A673 (cell line): ENCODE measurements around the gene WFS1. TPM values are rescaled to one million over a fixed set of nuclear protein-coding genes. Genes with fewer than 3 reads are reported as not detected.
A peak's percentile ranks its signal among the peaks of the same experiment; 100 is the strongest.

Experiments
- BruUV-seq: library from RNA; stranded (reverse); fragments of 400-500 nt; replicated peaks from 2 replicates; lab custom pipeline; 2021; lab: Mats Ljungman, UMichigan
- CTCF ChIA-PET: fragments of 300-600 bp; sonication (Branson Sonifier 250); formaldehyde crosslinking; loops from one replicate; lab custom pipeline; 2022; ENCODE audit warnings: antibody characterized with exemption; lab: Charles Lee
- POLR2A ChIA-PET: fragments of 300-600 bp; sonication (Branson Sonifier 250); formaldehyde crosslinking; loops from one replicate; lab custom pipeline; 2022; ENCODE audit warnings: antibody characterized with exemption; ENCODE audit not compliant: low non-redundant PET; lab: Charles Lee
- DNase-seq: peaks from one replicate; pipeline ENCODE4 v3.0.0-alpha.2; 2015; ENCODE audit warnings: low spot score
- H3K27ac ChIP-seq: fragments of 200-600 bp; sonication (generic); 2 replicates; pipeline ENCODE4 v1.5.1; 2016; ENCODE audit warnings: mixed run types, low read depth, mild to moderate bottlenecking, mixed read lengths, antibody characterized with exemption, low read length; ENCODE audit not compliant: poor library complexity, severe bottlenecking
- H3K27me3 ChIP-seq: fragments of 200-600 bp; sonication (generic); replicated peaks from 2 replicates; pipeline ENCODE4 v1.6.1; 2017; ENCODE audit warnings: mixed run types, low read depth, mild to moderate bottlenecking, mixed read lengths, antibody characterized with exemption, low read length; ENCODE audit not compliant: insufficient read depth, poor library complexity
- H3K36me3 ChIP-seq: fragments of 200-600 bp; sonication (generic); 2 replicates; pipeline ENCODE4 v1.6.1; 2016; ENCODE audit warnings: mixed run types, mild to moderate bottlenecking, mixed read lengths, antibody characterized with exemption, low read length; ENCODE audit not compliant: insufficient read depth, poor library complexity, severe bottlenecking
- H3K4me1 ChIP-seq: fragments of 200-600 bp; sonication (generic); 2 replicates; pipeline ENCODE4 v1.6.1; 2017; ENCODE audit warnings: mixed run types, mild to moderate bottlenecking, mixed read lengths, antibody characterized with exemption, low read length; ENCODE audit not compliant: insufficient read depth, poor library complexity, severe bottlenecking
- H3K4me3 ChIP-seq: fragments of 200-600 bp; sonication (generic); 2 replicates; pipeline ENCODE4 v1.5.1; 2016; ENCODE audit warnings: low read depth, mixed run types, mild to moderate bottlenecking, mixed read lengths, low read length; ENCODE audit not compliant: poor library complexity, severe bottlenecking
- H3K9me3 ChIP-seq: fragments of 200-600 bp; sonication (generic); 2 replicates; pipeline ENCODE4 v1.6.1; 2016; ENCODE audit warnings: mixed run types, low read depth, mild to moderate bottlenecking, mixed read lengths, antibody characterized with exemption, low read length; ENCODE audit not compliant: poor library complexity, severe bottlenecking
- CTCF ChIP-seq: fragments of 300-800, 200-600 bp; sonication (generic); conservative IDR thresholded peaks from 2 replicates; pipeline ENCODE4 v1.5.1; 2017; ENCODE audit warnings: low read depth, mild to moderate bottlenecking, antibody characterized with exemption, low read length, moderate library complexity, mixed read lengths
- EZH2 ChIP-seq: fragments of 200-600 bp; sonication (generic); IDR thresholded peaks from 2 replicates; pipeline ENCODE4 v1.6.1; 2017; ENCODE audit warnings: borderline replicate concordance, low read depth, mild to moderate bottlenecking, mixed read lengths, antibody characterized with exemption, low read length; ENCODE audit not compliant: poor library complexity, severe bottlenecking
- intact Hi-C: fragments of 100-400 bp; cut with micrococcal nuclease; formaldehyde crosslinking; loops from one replicate; pipeline ENCODE4 v1.10.0; 2022; ENCODE audit not compliant: unreplicated experiment
- total RNA-seq: library from RNA; stranded (reverse); gene quantifications from 2 replicates; pipeline ENCODE4 v1.2.3, GENCODE V29; 2021

The WFS1 gene
- total RNA-seq, 1 experiment from 2014 or later: 14.0 TPM

GRCh38 chr4:6324461-6324998, 54.9 kb downstream of the WFS1 start:
- no peak for DNase-seq
- H3K9me3 ChIP-seq: no peaks in the 10 kb centered on the region
- ChIA-PET CTCF (interaction anchor here (2.1 kb wide), 1 partner anchor 74 kb away, joined by 7 read pairs; no protein-coding TSS in a partner anchor), POLR2A (no interaction called here)
- no peak overlapping the region for H3K4me3 ChIP-seq
- no peaks in the 10 kb centered on the region for H3K36me3 ChIP-seq
- no peak overlapping the region for H3K27ac ChIP-seq
- peaks cover 21% of the 10 kb centered on the region for H3K27me3 ChIP-seq
- no TSS peak for BruUV-seq
- no peak for TF ChIP-seq EZH2
- TF ChIP-seq CTCF: no peak
- peaks cover 13% of the 10 kb centered on the region for H3K4me1 ChIP-seq
- intact Hi-C loops: no loop called here

- H3K27ac ChIP-seq: no peak overlapping the region
- CTCF ChIA-PET: interaction anchor here (2.1 kb wide), 1 partner anchor 74 kb away, joined by 7 read pairs; no protein-coding TSS in a partner anchor
- no peak for TF ChIP-seq EZH2
- no peak for TF ChIP-seq CTCF
- no TSS peak for BruUV-seq
- H3K4me1 ChIP-seq: peaks cover 13% of the 10 kb centered on the region
- H3K36me3 ChIP-seq: no peaks in the 10 kb centered on the region
- intact Hi-C loops: loop anchor here (5.0 kb wide), 1 partner anchor 58 kb away; the partner anchor contains the start of gene WFS1
- peak; percentile 64 for DNase-seq
- POLR2A ChIA-PET: no interaction called here
- peaks cover 28% of the 10 kb centered on the region for H3K27me3 ChIP-seq
- H3K9me3 ChIP-seq: no peaks in the 10 kb centered on the region
- no peak overlapping the region for H3K4me3 ChIP-seq
These were observed 55.5 kb downstream of the WFS1 start for GRCh38 chr4:6324999-6325787.

GRCh38 chr4:6325788-6326290, 56.2 kb downstream of the WFS1 start:
- Histone ChIP-seq H3K27me3 (peaks cover 28% of the 10 kb centered on the region), H3K36me3 (no peaks in the 10 kb centered on the region), H3K9me3 (no peaks in the 10 kb centered on the region), H3K27ac (no peak overlapping the region), H3K4me3 (no peak overlapping the region), H3K4me1 (peaks cover 13% of the 10 kb centered on the region)
- POLR2A ChIA-PET: no interaction called here
- intact Hi-C loops: loop anchor here (5.0 kb wide), 1 partner anchor 59 kb away; the partner anchor contains the start of gene WFS1
- DNase-seq: no peak
- CTCF ChIA-PET: interaction anchor here (2.1 kb wide), 1 partner anchor 75 kb away, joined by 7 read pairs; no protein-coding TSS in a partner anchor
- BruUV-seq: no TSS peak
- TF ChIP-seq CTCF (no peak), EZH2 (no peak)
